GM23338 (cell line): ENCODE results near the gene ENOPH1.

Experiments
- CREB1 ChIP-seq: fragments of 250-450 bp; sonication (Bioruptor Pico); IDR thresholded peaks from 2 replicates; pipeline ENCODE4 v1.5.0; 2020; ENCODE audit warnings: low read depth, mild to moderate bottlenecking, moderate library complexity
- EZH2 ChIP-seq: fragments of 200-600 bp; sonication (generic); IDR thresholded peaks from one replicate; pipeline ENCODE4 v1.8.0; 2017; ENCODE audit warnings: antibody characterized with exemption, mild to moderate bottlenecking, low read depth; ENCODE audit not compliant: unreplicated experiment
- EZH2phosphoT487 ChIP-seq: fragments of 200-600 bp; sonication (generic); IDR thresholded peaks from one replicate; pipeline ENCODE4 v1.8.1; 2018; ENCODE audit warnings: antibody characterized with exemption; ENCODE audit not compliant: unreplicated experiment
- POLR2AphosphoS5 ChIP-seq: IDR thresholded peaks from 2 replicates; pipeline ENCODE4 v1.6.1; 2016; ENCODE audit warnings: antibody characterized with exemption, low read depth
- REST ChIP-seq: IDR thresholded peaks from one replicate; pipeline ENCODE4 v1.6.1; 2018; ENCODE audit warnings: antibody characterized with exemption; ENCODE audit not compliant: unreplicated experiment
- ZNF114 ChIP-seq: fragments of 250-450 bp; sonication (Bioruptor Pico); IDR thresholded peaks from 2 replicates; pipeline ENCODE4 v1.5.0; 2020; ENCODE audit warnings: mild to moderate bottlenecking, moderate library complexity
- ZNF331 ChIP-seq: fragments of 250-450 bp; sonication (Bioruptor Pico); IDR thresholded peaks from 2 replicates; pipeline ENCODE4 v1.5.0; 2020; ENCODE audit warnings: low read depth, mild to moderate bottlenecking, moderate library complexity
- TF ChIP-seq, protein P1 (sequence below), 2 experiments: fragments of 200-600 bp in 1 of 2; sonication (generic) in 1 of 2; conservative IDR thresholded peaks; 2 replicates each; pipeline versions ENCODE4 v1.5.1 to v1.6.1; 2016 to 2017; ENCODE audit warnings: antibody characterized with exemption in 2 of 2, low read depth in 2 of 2, mild to moderate bottlenecking in 2 of 2, moderate library complexity in 1 of 2

- no peak for TF ChIP-seq POLR2AphosphoS5
- TF ChIP-seq, protein P1, sequence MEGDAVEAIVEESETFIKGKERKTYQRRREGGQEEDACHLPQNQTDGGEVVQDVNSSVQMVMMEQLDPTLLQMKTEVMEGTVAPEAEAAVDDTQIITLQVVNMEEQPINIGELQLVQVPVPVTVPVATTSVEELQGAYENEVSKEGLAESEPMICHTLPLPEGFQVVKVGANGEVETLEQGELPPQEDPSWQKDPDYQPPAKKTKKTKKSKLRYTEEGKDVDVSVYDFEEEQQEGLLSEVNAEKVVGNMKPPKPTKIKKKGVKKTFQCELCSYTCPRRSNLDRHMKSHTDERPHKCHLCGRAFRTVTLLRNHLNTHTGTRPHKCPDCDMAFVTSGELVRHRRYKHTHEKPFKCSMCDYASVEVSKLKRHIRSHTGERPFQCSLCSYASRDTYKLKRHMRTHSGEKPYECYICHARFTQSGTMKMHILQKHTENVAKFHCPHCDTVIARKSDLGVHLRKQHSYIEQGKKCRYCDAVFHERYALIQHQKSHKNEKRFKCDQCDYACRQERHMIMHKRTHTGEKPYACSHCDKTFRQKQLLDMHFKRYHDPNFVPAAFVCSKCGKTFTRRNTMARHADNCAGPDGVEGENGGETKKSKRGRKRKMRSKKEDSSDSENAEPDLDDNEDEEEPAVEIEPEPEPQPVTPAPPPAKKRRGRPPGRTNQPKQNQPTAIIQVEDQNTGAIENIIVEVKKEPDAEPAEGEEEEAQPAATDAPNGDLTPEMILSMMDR (conservative IDR thresholded peaks at IDR 0.05; ENCODE audit: low read depth in 2 of 2): no peak
- no peak for TF ChIP-seq EZH2phosphoT487
- no peak for TF ChIP-seq EZH2
- no peak for TF ChIP-seq CREB1
- no peak for TF ChIP-seq REST
- TF ChIP-seq ZNF114 (CRISPR knock-in tag): no peak
- TF ChIP-seq ZNF331 (CRISPR knock-in tag): no peak
These were observed 26.9 kb downstream of the ENOPH1 start for GRCh38 chr4:82457266-82457665.
